ENCODE measurements around the gene CYP1A2. TPM values are rescaled to one million over a fixed set of nuclear protein-coding genes. Genes with fewer than 3 reads are reported as not detected.

The CYP1A2 gene, protein sequence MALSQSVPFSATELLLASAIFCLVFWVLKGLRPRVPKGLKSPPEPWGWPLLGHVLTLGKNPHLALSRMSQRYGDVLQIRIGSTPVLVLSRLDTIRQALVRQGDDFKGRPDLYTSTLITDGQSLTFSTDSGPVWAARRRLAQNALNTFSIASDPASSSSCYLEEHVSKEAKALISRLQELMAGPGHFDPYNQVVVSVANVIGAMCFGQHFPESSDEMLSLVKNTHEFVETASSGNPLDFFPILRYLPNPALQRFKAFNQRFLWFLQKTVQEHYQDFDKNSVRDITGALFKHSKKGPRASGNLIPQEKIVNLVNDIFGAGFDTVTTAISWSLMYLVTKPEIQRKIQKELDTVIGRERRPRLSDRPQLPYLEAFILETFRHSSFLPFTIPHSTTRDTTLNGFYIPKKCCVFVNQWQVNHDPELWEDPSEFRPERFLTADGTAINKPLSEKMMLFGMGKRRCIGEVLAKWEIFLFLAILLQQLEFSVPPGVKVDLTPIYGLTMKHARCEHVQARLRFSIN
- not detected in 2 replicates for polyA plus RNA-seq (2013)

DNA sequence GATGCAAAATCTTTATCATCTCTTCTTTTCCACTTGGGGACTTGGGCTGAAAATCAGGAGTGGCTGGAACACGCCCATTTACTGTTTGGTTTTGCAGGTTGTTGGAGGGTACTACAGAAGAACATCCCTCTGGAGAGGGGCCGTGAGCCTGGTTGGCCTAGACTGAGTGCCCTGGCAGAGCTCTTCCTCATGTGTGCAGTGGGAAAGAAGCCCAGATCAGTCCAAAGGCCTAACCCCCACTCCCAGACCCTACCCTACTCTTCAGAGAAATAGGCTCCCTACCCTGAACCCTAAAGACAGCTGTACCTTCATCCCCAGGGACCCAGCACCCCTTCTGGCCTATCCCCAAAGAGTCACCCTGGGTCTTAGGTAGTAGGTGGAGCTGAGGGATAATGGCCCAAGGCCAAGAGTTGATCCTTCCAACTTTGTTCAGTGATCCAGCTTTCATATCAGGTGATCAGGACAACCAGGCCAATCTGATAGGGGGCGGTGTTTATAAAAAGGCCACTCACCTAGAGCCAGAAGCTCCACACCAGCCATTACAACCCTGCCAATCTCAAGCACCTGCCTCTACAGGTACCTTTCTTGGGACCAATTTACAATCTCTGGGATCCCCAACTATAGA is at the start of gene CYP1A2:
Gene CYP1A2 (plus strand): TSS at position 524 of the 625 bp plus-strand sequence. CDS start 894 bp downstream, outside the sequence.
- H3K9me3 ChIP-seq (ENCODE audit: insufficient read depth, low read depth, low read length), result no peaks in the 10 kb centered on the region
- no peak within 1 kb of the TSS for H3K9ac ChIP-seq (ENCODE audit: low read length)
- no peak within 1 kb of the TSS for H3K23ac ChIP-seq (ENCODE audit: low read length)
- no peak for DNase-seq
- H3K36me3 ChIP-seq (ENCODE audit: control insufficient read depth in 1 of 2, insufficient read depth in 2 of 2, low read length in 2 of 2), result no peaks in the 10 kb centered on the region
- WGBS (ENCODE audit: extremely low coverage, insufficient coverage, insufficient read length), result no CpG with 5 or more reads among the region's 3 CpGs
- no peaks in the 10 kb centered on the region for H3K27me3 ChIP-seq (ENCODE audit: insufficient read depth, low read length)
- H2BK12ac ChIP-seq (ENCODE audit: low read length), result no peak within 1 kb of the TSS
- no peak within 1 kb of the TSS for H4K91ac ChIP-seq (ENCODE audit: low read depth, low read length)
- no peak within 1 kb of the TSS for H3K14ac ChIP-seq (ENCODE audit: low read length)
- no peak within 1 kb of the TSS for H3K4me2 ChIP-seq (ENCODE audit: low read length)
- no peak within 1 kb of the TSS for H4K12ac ChIP-seq (ENCODE audit: low read depth, low read length)
- H3K18ac ChIP-seq (ENCODE audit: low read length), result no peak within 1 kb of the TSS
- no peak within 1 kb of the TSS for H3K4ac ChIP-seq (ENCODE audit: low read depth, low read length)
- H3K79me1 ChIP-seq (ENCODE audit: low read length), result no peaks in the 10 kb centered on the region
- H4K8ac ChIP-seq (ENCODE audit: low read depth, low read length), result no peak within 1 kb of the TSS
- H3K4me3 ChIP-seq (ENCODE audit: low read depth, low read length), result no peak within 1 kb of the TSS
- no peak within 1 kb of the TSS for H2BK5ac ChIP-seq (ENCODE audit: low read depth, low read length, poor library complexity)
- H2AK5ac ChIP-seq (ENCODE audit: low read length), result no peak within 1 kb of the TSS
- H3K4me1 ChIP-seq (ENCODE audit: control insufficient read depth in 1 of 2, insufficient read depth in 2 of 2, low read length in 2 of 2), result peaks cover 0 to 3% of the 10 kb centered on the region in 2 experiments
- H2AFZ ChIP-seq (ENCODE audit: insufficient read depth, low read length, poor library complexity), result no peak within 1 kb of the TSS
- no peak within 1 kb of the TSS for H3K27ac ChIP-seq (ENCODE audit: low read depth, low read length)
- no peaks in the 10 kb centered on the region for H3K79me2 ChIP-seq (ENCODE audit: control insufficient read depth, insufficient read depth, low read length, poor library complexity)
- no peak within 1 kb of the TSS for H2BK120ac ChIP-seq (ENCODE audit: insufficient read depth, low read length, poor library complexity)

DNA sequence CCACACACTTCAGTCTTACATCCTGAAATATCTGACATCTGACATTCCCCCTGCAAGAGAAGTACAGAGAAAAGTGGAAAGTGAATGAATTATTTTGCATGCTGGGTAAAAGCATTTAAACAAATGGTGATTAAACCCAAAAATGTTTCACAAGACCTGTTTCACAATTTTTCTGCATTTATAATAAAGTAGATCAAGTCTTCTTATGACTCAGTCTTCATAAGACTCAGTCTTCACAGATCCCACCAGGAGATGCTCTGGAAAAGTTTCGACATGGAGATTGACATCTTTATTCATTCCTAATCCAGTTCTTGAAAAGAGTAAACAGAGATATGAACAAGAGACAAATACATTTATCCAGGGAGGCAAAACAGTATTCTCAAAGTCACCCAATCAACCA is 39.6 kb upstream of the CYP1A2 start:
- DNase-seq, result peak in 1 of 2 donors; percentile 14
- Histone ChIP-seq H4K8ac (ENCODE audit: low read depth, low read length) (no peak overlapping the region), H3K4me3 (ENCODE audit: low read depth, low read length) (no peak overlapping the region), H3K4me1 (ENCODE audit: control insufficient read depth in 1 of 2, insufficient read depth in 2 of 2, low read length in 2 of 2) (no peaks in the 10 kb centered on the region), H2BK120ac (ENCODE audit: insufficient read depth, low read length, poor library complexity) (no peak overlapping the region), H2AFZ (ENCODE audit: insufficient read depth, low read length, poor library complexity) (no peak overlapping the region), H3K9ac (ENCODE audit: low read length) (no peak overlapping the region), H3K9me3 (ENCODE audit: insufficient read depth, low read depth, low read length) (no peaks in the 10 kb centered on the region), H3K23ac (ENCODE audit: low read length) (no peak overlapping the region), H3K18ac (ENCODE audit: low read length) (no peak overlapping the region), H3K27me3 (ENCODE audit: insufficient read depth, low read length) (no peaks in the 10 kb centered on the region), H3K4ac (ENCODE audit: low read depth, low read length) (no peak overlapping the region), H2BK12ac (ENCODE audit: low read length) (no peak overlapping the region), H4K91ac (ENCODE audit: low read depth, low read length) (no peak overlapping the region), H3K27ac (ENCODE audit: low read depth, low read length) (no peak overlapping the region), H3K79me2 (ENCODE audit: control insufficient read depth, insufficient read depth, low read length, poor library complexity) (no peaks in the 10 kb centered on the region), H2BK5ac (ENCODE audit: low read depth, low read length, poor library complexity) (no peak overlapping the region), H3K36me3 (ENCODE audit: control insufficient read depth in 1 of 2, insufficient read depth in 2 of 2, low read length in 2 of 2) (no peaks in the 10 kb centered on the region), H2AK5ac (ENCODE audit: low read length) (no peak overlapping the region), H3K79me1 (ENCODE audit: low read length) (no peaks in the 10 kb centered on the region), H3K4me2 (ENCODE audit: low read length) (no peak overlapping the region), H3K14ac (ENCODE audit: low read length) (no peak overlapping the region), H4K12ac (ENCODE audit: low read depth, low read length) (no peak overlapping the region)
- no CpG with 5 or more reads among the region's 1 CpG for WGBS (ENCODE audit: extremely low coverage, insufficient coverage, insufficient read length)

- Histone ChIP-seq H2AK5ac (ENCODE audit: low read length) (no peak overlapping the region), H3K27ac (ENCODE audit: low read depth, low read length) (no peak overlapping the region), H2AFZ (ENCODE audit: insufficient read depth, low read length, poor library complexity) (no peak overlapping the region), H3K14ac (ENCODE audit: low read length) (no peak overlapping the region), H2BK12ac (ENCODE audit: low read length) (no peak overlapping the region), H3K4me2 (ENCODE audit: low read length) (no peak overlapping the region), H4K12ac (ENCODE audit: low read depth, low read length) (no peak overlapping the region), H3K4me3 (ENCODE audit: low read depth, low read length) (no peak overlapping the region), H3K18ac (ENCODE audit: low read length) (no peak overlapping the region), H4K91ac (ENCODE audit: low read depth, low read length) (no peak overlapping the region), H3K36me3 (ENCODE audit: control insufficient read depth in 1 of 2, insufficient read depth in 2 of 2, low read length in 2 of 2) (no peaks in the 10 kb centered on the region), H3K79me1 (ENCODE audit: low read length) (no peaks in the 10 kb centered on the region), H3K4me1 (ENCODE audit: control insufficient read depth in 1 of 2, insufficient read depth in 2 of 2, low read length in 2 of 2) (no peaks in the 10 kb centered on the region), H3K4ac (ENCODE audit: low read depth, low read length) (no peak overlapping the region), H3K9ac (ENCODE audit: low read length) (no peak overlapping the region), H3K9me3 (ENCODE audit: insufficient read depth, low read depth, low read length) (no peaks in the 10 kb centered on the region), H2BK120ac (ENCODE audit: insufficient read depth, low read length, poor library complexity) (no peak overlapping the region), H4K8ac (ENCODE audit: low read depth, low read length) (no peak overlapping the region), H3K23ac (ENCODE audit: low read length) (no peak overlapping the region), H3K27me3 (ENCODE audit: insufficient read depth, low read length) (no peaks in the 10 kb centered on the region), H2BK5ac (ENCODE audit: low read depth, low read length, poor library complexity) (no peak overlapping the region), H3K79me2 (ENCODE audit: control insufficient read depth, insufficient read depth, low read length, poor library complexity) (no peaks in the 10 kb centered on the region)
- WGBS (ENCODE audit: extremely low coverage, insufficient coverage, insufficient read length), result no CpG with 5 or more reads among the region's 3 CpGs
- no peak for DNase-seq
Observed at GRCh38 chr15:74709892-74710291, 38.8 kb upstream of the CYP1A2 start.

DNA sequence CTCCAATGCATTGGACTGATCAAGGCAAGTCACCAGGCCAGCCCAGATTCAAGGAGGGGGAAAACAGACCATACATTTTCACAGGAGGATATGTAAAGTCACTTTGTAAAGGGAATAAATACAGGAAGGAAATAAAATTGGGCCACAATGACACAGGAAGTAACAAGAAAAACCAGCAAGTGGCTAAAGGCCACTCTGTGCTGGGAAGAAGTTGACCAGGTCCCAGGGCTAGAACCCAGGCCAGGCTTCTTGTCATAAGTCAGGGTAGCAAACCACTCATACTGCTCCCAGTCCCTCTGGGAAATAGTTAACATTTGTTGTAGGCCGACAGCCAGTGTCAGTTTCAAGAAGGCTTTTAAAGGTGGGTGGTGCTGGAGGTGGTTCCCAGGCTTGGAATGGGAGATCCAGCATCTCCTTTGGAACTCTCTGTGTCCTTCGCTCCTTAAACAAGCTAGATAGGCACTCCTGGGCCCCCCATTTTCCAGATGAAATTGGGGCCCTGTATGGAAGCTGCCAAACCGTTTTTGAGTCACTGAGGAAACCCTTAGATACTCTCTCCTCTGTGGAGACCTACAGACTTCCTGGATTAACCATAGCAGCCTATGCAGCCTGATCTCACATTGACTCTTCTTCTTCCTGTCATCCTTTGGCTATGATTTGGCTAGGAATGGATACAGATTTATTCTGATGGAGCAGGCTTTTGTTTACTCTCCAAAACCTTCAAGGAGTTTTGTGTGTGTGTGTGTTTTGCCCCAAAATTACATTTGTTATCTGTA is 38.1 kb upstream of the CYP1A2 start:
- H3K18ac ChIP-seq (ENCODE audit: low read length), result no peak overlapping the region
- no peak overlapping the region for H3K14ac ChIP-seq (ENCODE audit: low read length)
- H3K4ac ChIP-seq (ENCODE audit: low read depth, low read length), result no peak overlapping the region
- no peaks in the 10 kb centered on the region for H3K9me3 ChIP-seq (ENCODE audit: insufficient read depth, low read depth, low read length)
- no peak overlapping the region for H2AK5ac ChIP-seq (ENCODE audit: low read length)
- H3K4me3 ChIP-seq (ENCODE audit: low read depth, low read length), result no peak overlapping the region
- H2BK5ac ChIP-seq (ENCODE audit: low read depth, low read length, poor library complexity), result no peak overlapping the region
- H3K9ac ChIP-seq (ENCODE audit: low read length), result no peak overlapping the region
- H3K27ac ChIP-seq (ENCODE audit: low read depth, low read length), result no peak overlapping the region
- no peaks in the 10 kb centered on the region for H3K36me3 ChIP-seq (ENCODE audit: control insufficient read depth in 1 of 2, insufficient read depth in 2 of 2, low read length in 2 of 2)
- no peaks in the 10 kb centered on the region for H3K79me2 ChIP-seq (ENCODE audit: control insufficient read depth, insufficient read depth, low read length, poor library complexity)
- H3K4me2 ChIP-seq (ENCODE audit: low read length), result no peak overlapping the region
- no peak overlapping the region for H2BK12ac ChIP-seq (ENCODE audit: low read length)
- WGBS (ENCODE audit: extremely low coverage, insufficient coverage, insufficient read length), result no CpG with 5 or more reads among the region's 3 CpGs
- no peaks in the 10 kb centered on the region for H3K79me1 ChIP-seq (ENCODE audit: low read length)
- no peak overlapping the region for H2BK120ac ChIP-seq (ENCODE audit: insufficient read depth, low read length, poor library complexity)
- no peak overlapping the region for H4K91ac ChIP-seq (ENCODE audit: low read depth, low read length)
- H2AFZ ChIP-seq (ENCODE audit: insufficient read depth, low read length, poor library complexity), result no peak overlapping the region
- H3K4me1 ChIP-seq (ENCODE audit: control insufficient read depth in 1 of 2, insufficient read depth in 2 of 2, low read length in 2 of 2), result no peaks in the 10 kb centered on the region
- no peak overlapping the region for H3K23ac ChIP-seq (ENCODE audit: low read length)
- H3K27me3 ChIP-seq (ENCODE audit: insufficient read depth, low read length), result no peaks in the 10 kb centered on the region
- no peak overlapping the region for H4K8ac ChIP-seq (ENCODE audit: low read depth, low read length)
- DNase-seq, result no peak
- no peak overlapping the region for H4K12ac ChIP-seq (ENCODE audit: low read depth, low read length)

Data from trophoblast cell (in vitro differentiated cells and primary cell).